ENCODE results near the gene NAPEPLD. TPM values are rescaled to one million over a fixed set of nuclear protein-coding genes. Genes with fewer than 3 reads are reported as not detected.
"Not testable (repeated sequence)": the region's sequence is repeated elsewhere in the genome, so short reads cannot be mapped to it uniquely, and the experiment has no call there.

Gene NAPEPLD
- polyA plus RNA-seq, 1 donor from 2014 or later, result 8.8 TPM

DNA sequence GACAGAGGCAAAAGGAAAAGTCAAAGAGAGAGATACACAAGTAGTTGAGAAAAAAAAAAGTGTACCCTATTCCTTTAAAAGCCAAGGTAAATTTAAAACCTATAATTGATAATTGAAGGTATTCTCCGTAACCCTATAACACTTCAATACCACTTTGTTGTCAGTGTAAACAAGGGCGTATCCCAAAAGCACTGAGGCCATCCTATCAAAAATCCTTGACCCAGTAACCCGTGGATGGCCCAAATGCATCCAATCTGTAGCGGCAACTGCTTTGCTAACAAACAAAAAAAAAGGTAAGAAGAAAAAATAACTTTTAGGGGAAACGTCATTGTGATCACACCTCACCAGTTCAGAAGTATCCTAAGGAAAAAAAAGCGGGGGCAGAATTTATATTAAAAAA is 5.1 kb upstream of the NAPEPLD start:
- no peaks in the 10 kb centered on the region for H3K9me2 ChIP-seq (ENCODE audit: insufficient read depth, low read length)
- no peaks in the 10 kb centered on the region for H3K9me3 ChIP-seq (ENCODE audit: low read length)
- no peak overlapping the region for H2AFZ ChIP-seq (ENCODE audit: low read depth, low read length)
- H3F3A ChIP-seq (ENCODE audit: insufficient read depth, low read length, poor library complexity, severe bottlenecking), result no peaks in the 10 kb centered on the region
- H3K27ac ChIP-seq (ENCODE audit: low read length), result no peak overlapping the region
- no peak overlapping the region for H3K4me3 ChIP-seq (ENCODE audit: low read length)
- no peaks in the 10 kb centered on the region for H3K36me3 ChIP-seq (ENCODE audit: insufficient read depth, low read length)
- no peak for TF ChIP-seq SMC3 (conservative IDR thresholded peaks at IDR 0.05; ENCODE audit: poor library complexity)
- no peak for TF ChIP-seq EZH2 (IDR thresholded peaks at IDR 0.05; ENCODE audit: borderline replicate concordance, insufficient read depth, low read length, poor library complexity, severe bottlenecking)
- no peak for TF ChIP-seq RAD21 (conservative IDR thresholded peaks at IDR 0.05)
- TF ChIP-seq MXI1 (conservative IDR thresholded peaks at IDR 0.05; ENCODE audit: poor library complexity, severe bottlenecking), result no peak
- TF ChIP-seq, protein P1, sequence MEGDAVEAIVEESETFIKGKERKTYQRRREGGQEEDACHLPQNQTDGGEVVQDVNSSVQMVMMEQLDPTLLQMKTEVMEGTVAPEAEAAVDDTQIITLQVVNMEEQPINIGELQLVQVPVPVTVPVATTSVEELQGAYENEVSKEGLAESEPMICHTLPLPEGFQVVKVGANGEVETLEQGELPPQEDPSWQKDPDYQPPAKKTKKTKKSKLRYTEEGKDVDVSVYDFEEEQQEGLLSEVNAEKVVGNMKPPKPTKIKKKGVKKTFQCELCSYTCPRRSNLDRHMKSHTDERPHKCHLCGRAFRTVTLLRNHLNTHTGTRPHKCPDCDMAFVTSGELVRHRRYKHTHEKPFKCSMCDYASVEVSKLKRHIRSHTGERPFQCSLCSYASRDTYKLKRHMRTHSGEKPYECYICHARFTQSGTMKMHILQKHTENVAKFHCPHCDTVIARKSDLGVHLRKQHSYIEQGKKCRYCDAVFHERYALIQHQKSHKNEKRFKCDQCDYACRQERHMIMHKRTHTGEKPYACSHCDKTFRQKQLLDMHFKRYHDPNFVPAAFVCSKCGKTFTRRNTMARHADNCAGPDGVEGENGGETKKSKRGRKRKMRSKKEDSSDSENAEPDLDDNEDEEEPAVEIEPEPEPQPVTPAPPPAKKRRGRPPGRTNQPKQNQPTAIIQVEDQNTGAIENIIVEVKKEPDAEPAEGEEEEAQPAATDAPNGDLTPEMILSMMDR (IDR thresholded peaks at IDR 0.05; ENCODE audit: poor library complexity, severe bottlenecking), result no peak
- TF ChIP-seq, protein P2, sequence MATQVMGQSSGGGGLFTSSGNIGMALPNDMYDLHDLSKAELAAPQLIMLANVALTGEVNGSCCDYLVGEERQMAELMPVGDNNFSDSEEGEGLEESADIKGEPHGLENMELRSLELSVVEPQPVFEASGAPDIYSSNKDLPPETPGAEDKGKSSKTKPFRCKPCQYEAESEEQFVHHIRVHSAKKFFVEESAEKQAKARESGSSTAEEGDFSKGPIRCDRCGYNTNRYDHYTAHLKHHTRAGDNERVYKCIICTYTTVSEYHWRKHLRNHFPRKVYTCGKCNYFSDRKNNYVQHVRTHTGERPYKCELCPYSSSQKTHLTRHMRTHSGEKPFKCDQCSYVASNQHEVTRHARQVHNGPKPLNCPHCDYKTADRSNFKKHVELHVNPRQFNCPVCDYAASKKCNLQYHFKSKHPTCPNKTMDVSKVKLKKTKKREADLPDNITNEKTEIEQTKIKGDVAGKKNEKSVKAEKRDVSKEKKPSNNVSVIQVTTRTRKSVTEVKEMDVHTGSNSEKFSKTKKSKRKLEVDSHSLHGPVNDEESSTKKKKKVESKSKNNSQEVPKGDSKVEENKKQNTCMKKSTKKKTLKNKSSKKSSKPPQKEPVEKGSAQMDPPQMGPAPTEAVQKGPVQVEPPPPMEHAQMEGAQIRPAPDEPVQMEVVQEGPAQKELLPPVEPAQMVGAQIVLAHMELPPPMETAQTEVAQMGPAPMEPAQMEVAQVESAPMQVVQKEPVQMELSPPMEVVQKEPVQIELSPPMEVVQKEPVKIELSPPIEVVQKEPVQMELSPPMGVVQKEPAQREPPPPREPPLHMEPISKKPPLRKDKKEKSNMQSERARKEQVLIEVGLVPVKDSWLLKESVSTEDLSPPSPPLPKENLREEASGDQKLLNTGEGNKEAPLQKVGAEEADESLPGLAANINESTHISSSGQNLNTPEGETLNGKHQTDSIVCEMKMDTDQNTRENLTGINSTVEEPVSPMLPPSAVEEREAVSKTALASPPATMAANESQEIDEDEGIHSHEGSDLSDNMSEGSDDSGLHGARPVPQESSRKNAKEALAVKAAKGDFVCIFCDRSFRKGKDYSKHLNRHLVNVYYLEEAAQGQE (IDR thresholded peaks at IDR 0.05; ENCODE audit: borderline replicate concordance), result no peak
- TF ChIP-seq EP300 (conservative IDR thresholded peaks at IDR 0.05; ENCODE audit: poor library complexity, severe bottlenecking), result no peak
- TF ChIP-seq TAF1 (IDR thresholded peaks at IDR 0.05; ENCODE audit: low read depth), result no peak
- TF ChIP-seq POLR2AphosphoS5 (IDR thresholded peaks at IDR 0.05), result no peak
- no peaks in the 10 kb centered on the region for H3K27me3 ChIP-seq (ENCODE audit: insufficient read depth, low read depth, low read length)
- H3K9ac ChIP-seq (ENCODE audit: low read length), result no peak overlapping the region
- no peak overlapping the region for H3K4me2 ChIP-seq (ENCODE audit: low read length)
- no peaks in the 10 kb centered on the region for H4K20me1 ChIP-seq (ENCODE audit: insufficient read depth)
- no peaks in the 10 kb centered on the region for H3K79me2 ChIP-seq (replicated peaks; ENCODE audit: insufficient read depth, low read length)

DNA sequence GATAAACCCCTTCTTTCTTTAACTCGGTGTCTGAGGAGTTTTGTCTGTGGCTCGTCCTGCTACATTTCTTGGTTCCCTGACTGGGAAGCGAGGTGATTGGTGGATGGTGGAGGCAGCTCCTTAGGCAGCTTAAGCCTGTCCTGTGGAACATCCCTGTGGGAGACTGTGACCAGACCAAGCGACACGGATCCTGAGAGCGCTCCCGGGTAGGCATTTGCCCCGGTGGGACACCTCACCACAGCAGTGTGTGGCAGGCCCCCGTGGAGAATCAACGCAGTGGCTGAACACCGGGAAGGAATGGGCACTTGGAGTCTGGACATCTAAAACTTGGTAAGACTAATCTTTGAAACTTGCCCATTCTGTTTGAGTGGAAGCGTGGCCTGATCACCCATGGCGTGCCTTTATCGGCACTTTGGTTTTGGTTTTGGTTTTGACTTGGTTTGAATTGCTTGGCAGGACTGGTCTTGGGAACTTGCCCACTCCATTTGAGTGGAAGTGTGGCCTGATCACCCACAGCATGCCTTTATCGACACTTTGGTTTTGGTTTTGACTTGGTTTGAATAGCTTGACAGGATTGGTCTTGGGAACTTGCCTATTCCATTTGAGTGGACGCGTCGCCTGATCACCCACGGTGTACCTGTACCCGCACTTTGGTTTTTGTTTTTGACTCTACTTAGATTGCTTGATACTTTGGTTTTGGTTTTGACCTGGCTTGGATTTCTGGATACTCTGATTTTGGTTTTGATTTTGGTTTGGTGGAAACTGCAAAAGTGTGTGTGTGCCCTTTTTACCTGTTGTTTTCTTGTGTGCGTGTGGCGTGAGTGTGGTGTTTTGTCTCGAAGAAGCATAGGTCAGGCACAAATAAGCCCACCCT is 4.1 kb upstream of the NAPEPLD start:
- not testable (repeated sequence) for H3K27me3 ChIP-seq (ENCODE audit: insufficient read depth, low read depth, low read length); H4K20me1 ChIP-seq (ENCODE audit: insufficient read depth); H3K9ac ChIP-seq (ENCODE audit: low read length); H3K27ac ChIP-seq (ENCODE audit: low read length); H3F3A ChIP-seq (ENCODE audit: insufficient read depth, low read length, poor library complexity, severe bottlenecking); H3K4me2 ChIP-seq (ENCODE audit: low read length); H3K79me2 ChIP-seq (replicated peaks; ENCODE audit: insufficient read depth, low read length); H3K36me3 ChIP-seq (ENCODE audit: insufficient read depth, low read length); H3K4me3 ChIP-seq (ENCODE audit: low read length); H2AFZ ChIP-seq (ENCODE audit: low read depth, low read length); H3K9me2 ChIP-seq (ENCODE audit: insufficient read depth, low read length); H3K9me3 ChIP-seq (ENCODE audit: low read length)

DNA sequence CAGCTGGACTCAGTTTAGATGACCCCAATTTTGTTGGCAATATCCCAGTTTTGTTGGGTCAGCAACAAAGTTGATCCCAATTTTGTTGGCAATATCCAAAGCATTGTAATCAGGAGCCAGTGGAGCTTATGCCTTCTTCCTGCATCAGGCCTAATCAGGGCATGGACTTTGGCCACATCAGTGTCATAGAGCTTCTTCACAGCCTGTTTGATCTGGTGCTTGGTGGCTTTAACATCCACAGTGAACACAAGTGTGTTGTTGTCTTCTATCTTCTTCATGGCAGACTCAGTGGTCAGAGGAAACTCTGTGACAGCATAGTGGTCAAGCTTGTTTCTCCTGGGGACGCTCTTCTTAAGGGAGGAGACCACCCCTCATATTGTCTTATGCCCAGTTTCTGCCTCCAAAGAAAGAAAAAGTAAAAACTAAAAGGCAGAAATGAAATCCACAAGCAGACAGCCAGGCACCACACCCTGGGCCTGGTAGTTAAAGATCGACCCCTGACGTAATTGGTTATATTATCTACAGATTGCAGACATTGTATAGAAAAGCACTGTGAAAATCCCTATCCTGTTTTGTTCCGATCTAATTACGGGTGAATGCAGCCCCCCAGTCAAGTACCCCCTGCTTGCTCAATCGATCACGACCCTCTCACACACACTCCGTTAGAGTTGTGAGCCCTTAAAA is 3.2 kb upstream of the NAPEPLD start:
- H4K20me1 ChIP-seq (ENCODE audit: insufficient read depth); H3K9ac ChIP-seq (ENCODE audit: low read length); H3K36me3 ChIP-seq (ENCODE audit: insufficient read depth, low read length); H3K27me3 ChIP-seq (ENCODE audit: insufficient read depth, low read depth, low read length); H3F3A ChIP-seq (ENCODE audit: insufficient read depth, low read length, poor library complexity, severe bottlenecking); H3K9me3 ChIP-seq (ENCODE audit: low read length); H2AFZ ChIP-seq (ENCODE audit: low read depth, low read length); H3K9me2 ChIP-seq (ENCODE audit: insufficient read depth, low read length); H3K4me2 ChIP-seq (ENCODE audit: low read length); H3K27ac ChIP-seq (ENCODE audit: low read length); H3K4me3 ChIP-seq (ENCODE audit: low read length): not testable (repeated sequence)
- peaks cover 12% of the 10 kb centered on the region for H3K79me2 ChIP-seq (replicated peaks; ENCODE audit: insufficient read depth, low read length)
